OCI-LY3 (cell line): ENCODE measurements around the gene CAPG.

Experiments
- CTCF ChIP-seq: fragments of 200-600, 300-600 bp; sonication (generic); IDR thresholded peaks from 2 replicates; pipeline ENCODE4 v1.5.1; 2014; ENCODE audit warnings: antibody characterized with exemption, low read length, low read depth
- EZH2phosphoT487 ChIP-seq: fragments of 200-600 bp; shearing (Covaris generic); IDR thresholded peaks from 2 replicates; pipeline ENCODE4 v1.6.1; 2018; ENCODE audit warnings: antibody characterized with exemption, mixed run types, low read depth

- no peak for TF ChIP-seq CTCF
- no peak for TF ChIP-seq EZH2phosphoT487
Measured at GRCh38 chr2:85459771-85460170, 49.6 kb upstream of the CAPG start.
